ENCODE measurements around the gene CD22. TPM values are rescaled to one million over a fixed set of nuclear protein-coding genes. Genes with fewer than 3 reads are reported as not detected.

CD22 gene
- total and polyA plus RNA-seq, 2 donors (not counting 3 experiments of a cell fraction or from before 2014, with no cell fraction given), result not detected

DNA sequence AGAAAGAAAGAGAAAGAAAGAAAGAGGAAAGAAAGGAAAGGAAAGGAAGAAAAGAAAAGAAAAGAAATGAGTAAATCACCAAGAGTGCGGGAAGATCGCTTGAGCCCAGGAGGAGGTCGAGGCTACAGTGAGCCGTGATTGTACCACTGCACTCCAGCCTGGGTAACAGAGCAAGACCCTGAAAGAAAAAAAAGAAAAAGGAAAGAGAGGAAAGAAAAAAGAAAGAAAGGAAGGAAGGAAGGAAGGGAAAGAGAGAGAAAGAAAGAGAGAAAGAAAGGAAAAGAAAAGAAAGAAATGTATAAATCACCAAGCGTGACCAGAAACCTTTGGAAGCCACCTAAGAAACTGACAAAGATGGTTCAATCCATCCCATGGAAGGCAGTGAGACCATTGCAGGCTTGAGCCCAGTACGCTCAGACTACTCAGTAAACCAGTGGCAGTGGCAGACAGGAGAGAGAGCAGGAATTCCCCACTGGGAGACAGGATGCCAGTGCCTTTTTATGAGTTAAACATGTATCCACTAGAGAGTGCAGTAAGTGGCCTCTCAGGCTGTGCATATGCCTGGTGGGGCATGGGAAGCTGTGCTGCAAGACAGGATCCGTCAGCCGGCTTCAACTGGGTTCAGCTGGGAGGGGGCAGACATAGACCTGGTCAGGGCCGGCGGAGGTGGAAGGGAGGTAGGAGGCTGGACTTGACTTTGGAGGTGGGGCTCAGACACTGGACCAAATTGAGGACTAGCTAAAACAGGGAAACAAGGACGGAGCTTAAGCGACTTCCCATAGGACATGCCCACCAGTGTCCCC is 46.7 kb downstream of the CD22 start:
- dilution Hi-C loops (cut with MboI; ENCODE audit: extremely low pct_ligation_motif_present, low sequenced_read_pairs) (no loop called here), intact Hi-C loops (cut with micrococcal nuclease) (no loop called here)
- no TSS peak for BruUV-seq (replicated peaks)
- no peak overlapping the region for H3K27ac ChIP-seq (ENCODE audit: insufficient read depth, low read depth, low read length)
- FAIRE-seq (no peak), DNase-seq (ENCODE audit: low read depth, low spot score) (no peak)
- peaks cover 0 to 3% of the 10 kb centered on the region in 2 experiments for H3K27me3 ChIP-seq (ENCODE audit: control insufficient read depth in 2 of 2, insufficient read depth in 2 of 2, low read length in 2 of 2)
- no peaks in the 10 kb centered on the region for H3K9me3 ChIP-seq (replicated peaks; ENCODE audit: control insufficient read depth, insufficient read depth, low read length)
- ChIA-PET POLR2A (no interaction called here), CTCF (no interaction called here)
- no peaks in the 10 kb centered on the region for H4K20me1 ChIP-seq (replicated peaks; ENCODE audit: control insufficient read depth, extremely low read depth, insufficient read depth, low read length)
- no peaks in the 10 kb centered on the region for H3K36me3 ChIP-seq (ENCODE audit: control insufficient read depth in 2 of 2, extremely low read depth in 1 of 2, insufficient read depth in 2 of 2, low read length in 2 of 2)
- no peak for TF ChIP-seq POLR2AphosphoS5 (IDR thresholded peaks at IDR 0.05; ENCODE audit: insufficient read depth, low read depth, low read length)
- TF ChIP-seq, protein P1, sequence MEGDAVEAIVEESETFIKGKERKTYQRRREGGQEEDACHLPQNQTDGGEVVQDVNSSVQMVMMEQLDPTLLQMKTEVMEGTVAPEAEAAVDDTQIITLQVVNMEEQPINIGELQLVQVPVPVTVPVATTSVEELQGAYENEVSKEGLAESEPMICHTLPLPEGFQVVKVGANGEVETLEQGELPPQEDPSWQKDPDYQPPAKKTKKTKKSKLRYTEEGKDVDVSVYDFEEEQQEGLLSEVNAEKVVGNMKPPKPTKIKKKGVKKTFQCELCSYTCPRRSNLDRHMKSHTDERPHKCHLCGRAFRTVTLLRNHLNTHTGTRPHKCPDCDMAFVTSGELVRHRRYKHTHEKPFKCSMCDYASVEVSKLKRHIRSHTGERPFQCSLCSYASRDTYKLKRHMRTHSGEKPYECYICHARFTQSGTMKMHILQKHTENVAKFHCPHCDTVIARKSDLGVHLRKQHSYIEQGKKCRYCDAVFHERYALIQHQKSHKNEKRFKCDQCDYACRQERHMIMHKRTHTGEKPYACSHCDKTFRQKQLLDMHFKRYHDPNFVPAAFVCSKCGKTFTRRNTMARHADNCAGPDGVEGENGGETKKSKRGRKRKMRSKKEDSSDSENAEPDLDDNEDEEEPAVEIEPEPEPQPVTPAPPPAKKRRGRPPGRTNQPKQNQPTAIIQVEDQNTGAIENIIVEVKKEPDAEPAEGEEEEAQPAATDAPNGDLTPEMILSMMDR (IDR thresholded peaks at IDR 0.05; ENCODE audit: extremely low read depth in 1 of 2, insufficient read depth in 1 of 2, low read depth in 1 of 2, low read length in 2 of 2), result no peak
- TF ChIP-seq MYC (IDR thresholded peaks at IDR 0.05; ENCODE audit: low read depth, low read length), result no peak
- TF ChIP-seq GATA2 (IDR thresholded peaks at IDR 0.05; ENCODE audit: insufficient read depth, insufficient read length, low read depth, low read length), result no peak
- no peak for TF ChIP-seq EZH2 (IDR thresholded peaks at IDR 0.05; ENCODE audit: borderline replicate concordance, low read depth, low read length, severe bottlenecking)
- no peak for TF ChIP-seq POLR2A (IDR thresholded peaks at IDR 0.05; ENCODE audit: low read depth, low read length)
- TF ChIP-seq JUN (IDR thresholded peaks at IDR 0.05; ENCODE audit: borderline replicate concordance, insufficient read depth, insufficient read length, low read depth), result no peak
- H3K9ac ChIP-seq (replicated peaks; ENCODE audit: extremely low read depth, insufficient read depth, low read length), result no peak overlapping the region
- H3K79me2 ChIP-seq (ENCODE audit: control insufficient read depth, insufficient read depth, low read length), result no peaks in the 10 kb centered on the region
- no peak overlapping the region for H3K4me3 ChIP-seq (replicated peaks in 1 of 3; ENCODE audit: insufficient read depth in 1 of 3, low read depth in 1 of 3, low read length in 3 of 3)
- no peak overlapping the region for H3K4me2 ChIP-seq (ENCODE audit: insufficient read depth, low read length)
- no peaks in the 10 kb centered on the region for H3K4me1 ChIP-seq (ENCODE audit: control insufficient read depth, extremely low read depth, insufficient read depth, low read length)
- no peak overlapping the region for H2AFZ ChIP-seq (ENCODE audit: low read depth, low read length)
- no peaks in the 10 kb centered on the region for H3K9me1 ChIP-seq (replicated peaks; ENCODE audit: control insufficient read depth, extremely low read depth, insufficient read depth, low read length)
